IMR-90 (cell line): Measurements from ENCODE around the gene PLD1. TPM values are rescaled to one million over a fixed set of nuclear protein-coding genes. Genes with fewer than 3 reads are reported as not detected.

Experiments
- ATAC-seq: fragments of 200-7000 bp; cut with Tn5 transposase; 2 replicates; pipeline ENCODE4 v1.9.1; 2020; ENCODE audit warnings: low read depth, mild to moderate bottlenecking, moderate library complexity
- BruUV-seq: library from RNA; stranded (reverse); fragments of 400-500 nt; replicated peaks from 2 replicates; lab custom pipeline; 2021; lab: Mats Ljungman, UMichigan
- CTCF ChIA-PET: fragments of 300-600 bp; formaldehyde crosslinking; extraction: SDS; loops from one replicate; lab custom pipeline; 2021; ENCODE audit warnings: antibody characterized with exemption; lab: Yijun Ruan, JAX
- POLR2A ChIA-PET: fragments of 300-600 bp; sonication (Branson Sonifier 250); formaldehyde crosslinking; loops from one replicate; lab custom pipeline; 2022; ENCODE audit warnings: antibody characterized with exemption; ENCODE audit not compliant: unreplicated experiment; lab: Charles Lee
- DNase-seq: peaks from one replicate; pipeline ENCODE4 v3.0.0; 2013
- H2AFZ ChIP-seq: replicated peaks from 2 replicates; pipeline ENCODE3; 2013; ENCODE audit warnings: low read length, mild to moderate bottlenecking; ENCODE audit not compliant: poor library complexity
- H2AK5ac ChIP-seq: 2 replicates; pipeline ENCODE4 v1.6.1; 2013; ENCODE audit warnings: low read depth, low read length, inconsistent platforms
- H2AK9ac ChIP-seq: replicated peaks from 2 replicates; pipeline ENCODE3; 2013; ENCODE audit warnings: mild to moderate bottlenecking, low read depth, low read length, moderate library complexity; ENCODE audit not compliant: poor library complexity
- H2BK120ac ChIP-seq: 2 replicates; pipeline ENCODE4 v1.6.1; 2013; ENCODE audit warnings: low read depth, low read length, inconsistent platforms
- H2BK15ac ChIP-seq: 3 replicates; pipeline ENCODE4 v1.6.1; 2013; ENCODE audit warnings: low read depth, low read length, inconsistent platforms
- H2BK20ac ChIP-seq: 2 replicates; pipeline ENCODE4 v1.6.1; 2013; ENCODE audit warnings: low read depth, mild to moderate bottlenecking, inconsistent platforms, low read length, moderate library complexity
- H2BK5ac ChIP-seq: 2 replicates; pipeline ENCODE4 v1.6.1; 2013; ENCODE audit warnings: mild to moderate bottlenecking, low read depth, low read length, inconsistent platforms; ENCODE audit not compliant: poor library complexity, severe bottlenecking
- H3K14ac ChIP-seq: replicated peaks from 2 replicates; pipeline ENCODE4 v1.6.1; 2013; ENCODE audit warnings: low read depth, low read length, inconsistent platforms
- H3K18ac ChIP-seq: 2 replicates; pipeline ENCODE4 v1.6.1; 2013; ENCODE audit warnings: low read depth, low read length, control low read depth
- H3K23ac ChIP-seq: 2 replicates; pipeline ENCODE4 v1.6.1; 2013; ENCODE audit warnings: low read depth, low read length, inconsistent platforms
- H3K27ac ChIP-seq: 2 replicates; pipeline ENCODE4 v1.5.1; 2013; ENCODE audit warnings: mild to moderate bottlenecking, control low read depth, low read length; ENCODE audit not compliant: insufficient read depth
- H3K27me3 ChIP-seq: 2 replicates; pipeline ENCODE4 v1.6.1; 2013; ENCODE audit warnings: low read length; ENCODE audit not compliant: control insufficient read depth, insufficient read depth
- H3K36me3 ChIP-seq: 2 replicates; pipeline ENCODE4 v1.6.1; 2013; ENCODE audit warnings: low read length, mixed read lengths; ENCODE audit not compliant: control insufficient read depth, insufficient read depth
- H3K4ac ChIP-seq: 2 replicates; pipeline ENCODE4 v1.6.1; 2013; ENCODE audit warnings: low read depth, low read length, inconsistent platforms
- H3K4me1 ChIP-seq: 2 replicates; pipeline ENCODE4 v1.6.1; 2013; ENCODE audit warnings: low read length, mixed read lengths; ENCODE audit not compliant: control insufficient read depth, insufficient read depth
- H3K4me2 ChIP-seq: 2 replicates; pipeline ENCODE4 v1.6.1; 2013; ENCODE audit warnings: low read depth, mild to moderate bottlenecking, control low read depth, low read length, moderate library complexity
- H3K4me3 ChIP-seq: 2 replicates; pipeline ENCODE4 v1.5.1; 2013; ENCODE audit warnings: low read depth, mild to moderate bottlenecking, control low read depth, low read length, moderate library complexity; ENCODE audit not compliant: insufficient read depth
- H3K56ac ChIP-seq: 2 replicates; pipeline ENCODE4 v1.6.1; 2013; ENCODE audit warnings: low read length, inconsistent platforms; ENCODE audit not compliant: insufficient read depth; ENCODE audit errors: extremely low read depth
- H3K79me1 ChIP-seq, 2 experiments: 2 replicates each; pipeline ENCODE4 v1.6.1; 2013; ENCODE audit warnings: low read length in 2 of 2, inconsistent platforms in 1 of 2, low read depth in 1 of 2
- H3K9ac ChIP-seq: 2 replicates; pipeline ENCODE4 v1.6.1; 2013; ENCODE audit warnings: low read depth, low read length, control low read depth
- H3K9me1 ChIP-seq: 2 replicates; pipeline ENCODE4 v1.6.1; 2013; ENCODE audit warnings: low read length, inconsistent platforms; ENCODE audit not compliant: insufficient read depth
- H3K9me3 ChIP-seq: 2 replicates; pipeline ENCODE4 v1.6.1; 2013; ENCODE audit warnings: low read length; ENCODE audit not compliant: control insufficient read depth, insufficient read depth
- H4K20me1 ChIP-seq: 2 replicates; pipeline ENCODE4 v1.6.1; 2013; ENCODE audit warnings: low read length, inconsistent platforms; ENCODE audit not compliant: insufficient read depth
- H4K5ac ChIP-seq: 2 replicates; pipeline ENCODE4 v1.6.1; 2013; ENCODE audit warnings: mild to moderate bottlenecking, low read depth, low read length, control low read depth
- H4K8ac ChIP-seq, 2 experiments: 2 replicates each; pipeline ENCODE4 v1.6.1; 2013; ENCODE audit warnings: low read depth in 2 of 2, low read length in 2 of 2, control low read depth in 1 of 2, inconsistent platforms in 1 of 2
- H4K91ac ChIP-seq: 2 replicates; pipeline ENCODE4 v1.6.1; 2013; ENCODE audit warnings: low read depth, low read length, inconsistent platforms; ENCODE audit not compliant: insufficient read depth
- BHLHE40 ChIP-seq: fragments of 150-350 bp; IDR thresholded peaks from 2 replicates; pipeline ENCODE4 v1.6.1; 2016; ENCODE audit warnings: mild to moderate bottlenecking, low read depth, low read length
- CEBPB ChIP-seq: IDR thresholded peaks from 2 replicates; pipeline ENCODE4 v1.6.1; 2012; ENCODE audit warnings: low read depth, low read length, improper control_type of control experiment
- CHD1 ChIP-seq: IDR thresholded peaks from 2 replicates; pipeline ENCODE4 v1.6.1; 2012; ENCODE audit warnings: low read depth, low read length, improper control_type of control experiment
- ELK1 ChIP-seq: fragments of 150-350 bp; IDR thresholded peaks from 2 replicates; pipeline ENCODE4 v1.6.1; 2016; ENCODE audit warnings: low read depth, mild to moderate bottlenecking, low read length, moderate library complexity, borderline replicate concordance
- FOS ChIP-seq: fragments of 150-350 bp; IDR thresholded peaks from 2 replicates; pipeline ENCODE4 v1.6.1; 2016; ENCODE audit warnings: low read depth, low read length
- MAFK ChIP-seq: IDR thresholded peaks from 2 replicates; pipeline ENCODE4 v1.6.1; 2012; ENCODE audit warnings: low read depth, low read length, improper control_type of control experiment
- MAZ ChIP-seq: IDR thresholded peaks from 2 replicates; pipeline ENCODE4 v1.6.1; 2012; ENCODE audit warnings: low read depth, mild to moderate bottlenecking, low read length, improper control_type of control experiment, moderate library complexity, borderline replicate concordance
- MXI1 ChIP-seq: IDR thresholded peaks from 2 replicates; pipeline ENCODE4 v1.6.1; 2012; ENCODE audit warnings: low read depth, mild to moderate bottlenecking, low read length, moderate library complexity, borderline replicate concordance
- NFE2L2 ChIP-seq: fragments of 150-350 bp; IDR thresholded peaks from 2 replicates; pipeline ENCODE4 v1.6.1; 2016; ENCODE audit warnings: low read depth, mild to moderate bottlenecking, low read length
- POLR2A ChIP-seq: IDR thresholded peaks from 2 replicates; pipeline ENCODE4 v1.6.1; 2012; ENCODE audit warnings: mild to moderate bottlenecking, low read depth, low read length
- RAD21 ChIP-seq: IDR thresholded peaks from 2 replicates; pipeline ENCODE4 v1.6.1; 2012; ENCODE audit warnings: low read length, improper control_type of control experiment
- RCOR1 ChIP-seq: IDR thresholded peaks from 2 replicates; pipeline ENCODE4 v1.6.1; 2012; ENCODE audit warnings: mild to moderate bottlenecking, low read length, improper control_type of control experiment; ENCODE audit not compliant: insufficient replicate concordance
- RFX5 ChIP-seq: IDR thresholded peaks from 2 replicates; pipeline ENCODE4 v1.8.0; 2012; ENCODE audit warnings: low read depth, mild to moderate bottlenecking, low read length, moderate library complexity
- SMC3 ChIP-seq: fragments of 150-350 bp; IDR thresholded peaks from 2 replicates; pipeline ENCODE4 v1.6.1; 2016; ENCODE audit warnings: low read depth, mild to moderate bottlenecking, antibody characterized with exemption, low read length, moderate library complexity
- USF2 ChIP-seq: fragments of 150-350 bp; IDR thresholded peaks from 2 replicates; pipeline ENCODE4 v1.6.1; 2017; ENCODE audit warnings: mild to moderate bottlenecking, antibody characterized with exemption, low read length, low read depth
- WGBS, 2 experiments: methylation state at CpG; one replicate each; pipeline versions ENCODE4 v1.1.5 to v1.1.7; 2013; ENCODE audit warnings: missing lambda C conversion rate in 2 of 2; ENCODE audit not compliant: insufficient read length in 1 of 2; ENCODE audit errors: extremely low coverage in 2 of 2; 5-methylcytosine and 5-hydroxymethylcytosine counted together
- dilution Hi-C: fragments of 300-500 bp; cut with HindIII; formaldehyde crosslinking; loops from one replicate; pipeline ENCODE4 v1.14.3; 2018; ENCODE audit warnings: low sequenced_read_pairs; ENCODE audit not compliant: unreplicated experiment
- in situ Hi-C: fragments of 300-500 bp; cut with MboI; formaldehyde crosslinking; loops from 3 replicates; pipeline ENCODE4 v1.14.3; 2019; ENCODE audit warnings: low sequenced_read_pairs, inconsistent platforms, mixed read lengths
- intact Hi-C: fragments of 100-400 bp; cut with micrococcal nuclease; formaldehyde crosslinking; loops from 2 replicates; pipeline ENCODE4 v1.10.0; 2022
- polyA plus RNA-seq, 3 experiments: library from polyadenylated mRNA; depleted of rRNA; stranded (reverse); fragments of >200 nt; gene quantifications; 2 replicates each; pipeline ENCODE4 v1.2.3, GENCODE V29; 2012; ENCODE audit warnings: low replicate concordance in 1 of 3
- total RNA-seq: library from RNA; depleted of rRNA; stranded (reverse); fragments of >200 nt; gene quantifications from 2 replicates; pipeline ENCODE4 v1.2.3, GENCODE V29; 2012
- TF ChIP-seq, protein P1 (sequence below): conservative IDR thresholded peaks from 2 replicates; pipeline ENCODE4 v1.5.1; 2012; ENCODE audit warnings: mild to moderate bottlenecking, low read depth, low read length, improper control_type of control experiment

PLD1 gene
- total and polyA plus RNA-seq, 2 of the 4 experiments (the other 2 are of a cell fraction) = 3.3 to 9.7 TPM

DNA sequence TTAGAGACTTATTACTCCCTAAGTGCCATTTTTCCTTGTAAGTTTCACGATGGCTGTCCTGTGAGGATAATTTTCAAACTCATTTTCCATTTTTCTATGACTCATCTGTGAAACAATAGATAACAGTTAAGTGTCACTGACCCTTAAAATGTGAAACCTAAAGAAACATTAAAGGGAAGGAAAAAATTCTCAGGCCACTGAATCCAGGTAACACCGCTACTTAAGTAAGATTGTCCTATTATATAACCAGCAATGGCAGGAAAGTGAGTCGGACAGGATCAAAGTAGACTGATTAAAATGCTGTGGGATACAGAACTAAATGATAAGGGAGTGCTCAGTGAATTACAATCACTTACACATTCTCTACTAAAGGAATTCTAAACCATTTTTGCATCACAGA is 12.4 kb downstream of the PLD1 start:
- Histone ChIP-seq H3K4ac (no peak overlapping the region), H3K9me3 (no peaks in the 10 kb centered on the region), H3K14ac (no peak overlapping the region), H2BK120ac (no peak overlapping the region), H2BK20ac (no peak overlapping the region), H4K8ac (no peak overlapping the region), H3K9ac (no peak overlapping the region), H2BK5ac (no peak overlapping the region), H3K9me1 (peaks cover 4% of the 10 kb centered on the region), H3K4me3 (no peak overlapping the region), H2AK9ac (no peak overlapping the region), H3K4me1 (peaks cover 14% of the 10 kb centered on the region), H2BK15ac (no peak overlapping the region), H3K4me2 (no peak overlapping the region), H2AFZ (no peak overlapping the region), H3K56ac (no peak overlapping the region), H3K36me3 (no peaks in the 10 kb centered on the region; the same call in 1 of the 2 replicates), H3K27ac (no peak overlapping the region), H2AK5ac (no peak overlapping the region), H3K23ac (no peak overlapping the region), H4K91ac (no peak overlapping the region), H3K27me3 (no peaks in the 10 kb centered on the region), H3K79me1 (peaks cover 20 to 28% of the 10 kb centered on the region in 2 experiments), H3K18ac (no peak overlapping the region), H4K20me1 (no peaks in the 10 kb centered on the region), H4K5ac (no peak overlapping the region)
- no TSS peak for BruUV-seq
- ATAC-seq = no peak
- no peak for DNase-seq
- intact Hi-C loops (no loop called here), in situ Hi-C loops (no loop called here), dilution Hi-C loops (no loop called here)
- no CpG with 5 or more reads among the region's 3 CpGs for WGBS, 2 experiments
- CTCF ChIA-PET = no interaction called here
- TF ChIP-seq POLR2A (no peak), RFX5 (no peak), RCOR1 (no peak), MAFK (no peak), FOS (no peak), SMC3 (no peak), MAZ (no peak), CEBPB (no peak), MXI1 (no peak), USF2 (no peak), RAD21 (no peak), ELK1 (no peak), CHD1 (no peak), BHLHE40 (no peak), NFE2L2 (no peak)
- TF ChIP-seq, protein P1, sequence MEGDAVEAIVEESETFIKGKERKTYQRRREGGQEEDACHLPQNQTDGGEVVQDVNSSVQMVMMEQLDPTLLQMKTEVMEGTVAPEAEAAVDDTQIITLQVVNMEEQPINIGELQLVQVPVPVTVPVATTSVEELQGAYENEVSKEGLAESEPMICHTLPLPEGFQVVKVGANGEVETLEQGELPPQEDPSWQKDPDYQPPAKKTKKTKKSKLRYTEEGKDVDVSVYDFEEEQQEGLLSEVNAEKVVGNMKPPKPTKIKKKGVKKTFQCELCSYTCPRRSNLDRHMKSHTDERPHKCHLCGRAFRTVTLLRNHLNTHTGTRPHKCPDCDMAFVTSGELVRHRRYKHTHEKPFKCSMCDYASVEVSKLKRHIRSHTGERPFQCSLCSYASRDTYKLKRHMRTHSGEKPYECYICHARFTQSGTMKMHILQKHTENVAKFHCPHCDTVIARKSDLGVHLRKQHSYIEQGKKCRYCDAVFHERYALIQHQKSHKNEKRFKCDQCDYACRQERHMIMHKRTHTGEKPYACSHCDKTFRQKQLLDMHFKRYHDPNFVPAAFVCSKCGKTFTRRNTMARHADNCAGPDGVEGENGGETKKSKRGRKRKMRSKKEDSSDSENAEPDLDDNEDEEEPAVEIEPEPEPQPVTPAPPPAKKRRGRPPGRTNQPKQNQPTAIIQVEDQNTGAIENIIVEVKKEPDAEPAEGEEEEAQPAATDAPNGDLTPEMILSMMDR = no peak
- POLR2A ChIA-PET = no interaction called here
